ENCODE measurements around the gene FAM72B.
"Not testable (repeated sequence)": the region's sequence is repeated elsewhere in the genome, so short reads cannot be mapped to it uniquely, and the experiment has no call there.

FAM72B gene

GRCh38 chr1:121152788-121153187 lies 31.4 kb downstream of the FAM72B start:
- DNase-seq (ENCODE audit: low read depth in 2 of 2), result not testable (repeated sequence)

GRCh38 chr1:121151294-121151693 lies 32.8 kb downstream of the FAM72B start:
- not testable (repeated sequence) for DNase-seq (ENCODE audit: low read depth in 2 of 2)

- not testable (repeated sequence) for DNase-seq (ENCODE audit: low read depth in 2 of 2)
Observed at GRCh38 chr1:121148489-121149190, 35.5 kb downstream of the FAM72B start.

GRCh38 chr1:121140393-121140792 lies 43.7 kb downstream of the FAM72B start:
- DNase-seq (ENCODE audit: low read depth in 2 of 2), result not testable (repeated sequence)

- DNase-seq (ENCODE audit: low read depth in 2 of 2), result not testable (repeated sequence)
Observed at GRCh38 chr1:121131494-121131893, 52.6 kb downstream of the FAM72B start.

- not testable (repeated sequence) for DNase-seq (ENCODE audit: low read depth in 2 of 2)
Observed at GRCh38 chr1:121118480-121118824, 65.7 kb downstream of the FAM72B start.
